Right lobe of liver (tissue), 4 donors: ENCODE measurements around the gene BFSP1.

Source experiments
- CTCF ChIP-seq, 4 donors: fragments of 200-600 bp in 3 of 4; fragments of 450-650 bp in 1 of 4; IDR thresholded peaks; one replicate each; pipeline versions ENCODE4 v1.5.1 to v1.8.0; 2016 to 2022; ENCODE audit warnings: antibody characterized with exemption in 4 of 4, mild to moderate bottlenecking in 2 of 4
- POLR2A ChIP-seq: fragments of 450-650 bp; IDR thresholded peaks from one replicate; pipeline ENCODE4 v1.6.1; 2017; ENCODE audit warnings: antibody characterized with exemption, mild to moderate bottlenecking
- donor health status: DM: no; HTN: no; CAD: no.
- donor health status: DM: no; HTN: no; CAD: no.
- donor health status: DM: no; HTN: yes; CAD: no.

DNA sequence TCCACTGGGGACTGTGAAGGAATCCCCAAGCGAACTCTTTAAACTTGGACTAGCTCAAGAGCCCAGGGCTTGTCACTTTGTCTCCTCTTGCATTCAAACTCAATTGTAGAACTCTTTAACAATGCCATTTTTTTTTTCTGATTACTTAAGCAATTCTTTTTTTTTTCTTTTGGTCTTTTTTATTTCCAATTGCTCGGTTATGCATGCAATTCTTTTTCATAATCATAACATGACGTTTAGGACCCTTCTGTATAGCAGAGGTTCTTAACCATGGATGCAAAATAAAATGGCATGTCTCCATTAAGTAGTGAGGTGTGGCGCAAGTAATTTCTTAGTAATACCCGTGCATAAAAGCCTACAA lies 466 bp upstream of the BFSP1 start:
- no peak for TF ChIP-seq CTCF (IDR thresholded peaks at IDR 0.05)
- TF ChIP-seq POLR2A = no peak
